ENCODE measurements around the gene PLEK2. TPM values are rescaled to one million over a fixed set of nuclear protein-coding genes. Genes with fewer than 3 reads are reported as not detected.

PLEK2 gene
- total RNA-seq, 1 donor from 2014 or later = 11.3 TPM

- DNase-seq (ENCODE audit: extremely low read depth, low read depth, low spot score) = no peak
Observed at GRCh38 chr14:67405771-67406170, 6.2 kb downstream of the PLEK2 start.

GRCh38 chr14:67400434-67400833 is 11.5 kb downstream of the PLEK2 start:
- DNase-seq (ENCODE audit: extremely low read depth, low read depth, low spot score) = no peak

GRCh38 chr14:67397536-67397935 is 14.4 kb downstream of the PLEK2 start:
- no peak for DNase-seq (ENCODE audit: extremely low read depth, low read depth, low spot score)

GRCh38 chr14:67396381-67396970 is 15.5 kb downstream of the PLEK2 start:
- no peak for DNase-seq (ENCODE audit: extremely low read depth, low read depth, low spot score)

- peak; percentile 44 for DNase-seq (ENCODE audit: extremely low read depth, low read depth, low spot score)
Observed at GRCh38 chr14:67395876-67396189, 16.1 kb downstream of the PLEK2 start.

GRCh38 chr14:67395086-67395875 is 16.7 kb downstream of the PLEK2 start:
- DNase-seq (ENCODE audit: extremely low read depth, low read depth, low spot score) = no peak

GRCh38 chr14:67393689-67394088 is 18.3 kb downstream of the PLEK2 start:
- no peak for DNase-seq (ENCODE audit: extremely low read depth, low read depth, low spot score)

- DNase-seq (ENCODE audit: extremely low read depth, low read depth, low spot score) = no peak
Observed at GRCh38 chr14:67392800-67393199, 19.2 kb downstream of the PLEK2 start.

GRCh38 chr14:67392123-67392522 is 19.8 kb downstream of the PLEK2 start:
- no peak for DNase-seq (ENCODE audit: extremely low read depth, low read depth, low spot score)

- DNase-seq (ENCODE audit: extremely low read depth, low read depth, low spot score) = no peak
Observed at GRCh38 chr14:67391268-67391667, 20.7 kb downstream of the PLEK2 start.

GRCh38 chr14:67389811-67390534 is 22.0 kb downstream of the PLEK2 start:
- no peak for DNase-seq (ENCODE audit: extremely low read depth, low read depth, low spot score)

GRCh38 chr14:67389275-67389674 is 22.7 kb downstream of the PLEK2 start:
- DNase-seq (ENCODE audit: extremely low read depth, low read depth, low spot score) = no peak

- no peak for DNase-seq (ENCODE audit: extremely low read depth, low read depth, low spot score)
Observed at GRCh38 chr14:67387195-67387594, 24.8 kb downstream of the PLEK2 start.

- no peak for DNase-seq (ENCODE audit: extremely low read depth, low read depth, low spot score)
Observed at GRCh38 chr14:67385618-67386017, 26.3 kb downstream of the PLEK2 start.

- no peak for DNase-seq (ENCODE audit: extremely low read depth, low read depth, low spot score)
Observed at GRCh38 chr14:67385120-67385519, 26.8 kb downstream of the PLEK2 start.

GRCh38 chr14:67377916-67378315 is 34.0 kb downstream of the PLEK2 start:
- DNase-seq (ENCODE audit: extremely low read depth, low read depth, low spot score) = no peak

- no peak for DNase-seq (ENCODE audit: extremely low read depth, low read depth, low spot score)
Observed at GRCh38 chr14:67373347-67373746, 38.6 kb downstream of the PLEK2 start.

- no peak for DNase-seq (ENCODE audit: extremely low read depth, low read depth, low spot score)
Observed at GRCh38 chr14:67372833-67373232, 39.1 kb downstream of the PLEK2 start.

- no peak for DNase-seq (ENCODE audit: extremely low read depth, low read depth, low spot score)
Observed at GRCh38 chr14:67371247-67372148, 40.5 kb downstream of the PLEK2 start.

GRCh38 chr14:67370830-67371229 is 41.1 kb downstream of the PLEK2 start:
- DNase-seq (ENCODE audit: extremely low read depth, low read depth, low spot score) = no peak

- no peak for DNase-seq (ENCODE audit: extremely low read depth, low read depth, low spot score)
Observed at GRCh38 chr14:67365476-67365875, 46.5 kb downstream of the PLEK2 start.

Measured in glomerular endothelial cell (primary cell).